Midbrain (tissue), 1 donor: ENCODE data around the gene TRIM24.

Experiments used
- DNase-seq: peaks from one replicate; lab custom pipeline; 2025; lab: John Stamatoyannopoulos, UW

Gene TRIM24

DNA sequence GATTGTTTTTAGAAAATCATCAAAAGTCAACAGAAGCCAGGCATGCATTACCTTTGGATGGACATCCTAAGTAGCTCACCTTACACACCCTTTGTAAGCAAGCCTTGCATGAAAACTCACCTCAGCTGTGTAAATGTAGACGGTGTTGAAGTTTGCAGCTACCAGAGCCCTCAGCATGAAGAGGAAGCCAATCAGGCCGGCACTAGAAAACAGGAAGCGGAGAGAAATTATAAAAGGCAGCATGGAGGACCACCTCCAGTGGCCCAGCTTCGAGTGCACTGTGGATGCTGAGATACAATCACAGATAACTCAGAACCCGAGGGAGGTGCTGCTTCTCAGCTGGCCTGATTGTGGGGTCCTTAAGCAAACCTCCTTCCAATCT, 165.8 kb downstream of the TRIM24 start:
- no peak for DNase-seq

DNA sequence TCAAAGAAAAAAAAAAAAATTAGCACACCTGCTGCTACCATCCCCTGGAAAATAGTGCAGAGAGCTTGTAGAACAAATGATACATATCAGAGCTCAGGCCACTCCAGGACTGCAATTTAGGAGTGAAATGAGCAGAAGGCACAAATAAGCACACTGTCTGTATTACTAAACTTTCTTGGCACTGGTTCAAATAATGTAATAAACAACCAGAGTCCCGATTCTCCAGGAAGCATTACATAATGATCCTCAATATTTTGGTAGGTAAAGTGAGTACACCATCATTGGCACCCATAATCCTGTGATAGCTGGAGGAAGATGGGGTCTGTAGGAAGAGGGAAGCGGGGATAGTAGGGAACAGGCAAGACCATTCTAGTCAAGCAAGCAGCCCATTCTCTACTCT, 166.8 kb downstream of the TRIM24 start:
- no peak for DNase-seq

DNA sequence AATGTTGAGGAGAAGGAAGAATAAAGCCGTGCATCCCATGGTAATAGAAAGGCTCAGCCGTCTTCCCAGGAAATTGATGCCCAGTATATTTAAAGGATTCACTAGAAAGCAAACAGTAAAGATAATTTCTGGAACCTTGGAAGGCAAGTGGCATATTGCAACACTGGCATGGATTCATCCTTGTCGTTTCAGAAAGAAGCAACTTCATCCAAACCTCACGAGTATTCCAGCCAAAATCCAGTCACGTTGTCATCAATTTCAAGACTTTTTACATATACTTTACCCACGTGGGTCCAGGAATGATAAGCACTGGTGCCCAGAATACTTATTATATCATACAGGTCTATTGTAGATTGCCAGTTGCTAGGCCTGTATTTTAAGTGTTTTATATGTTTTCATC, 167.3 kb downstream of the TRIM24 start:
- no peak for DNase-seq

DNA sequence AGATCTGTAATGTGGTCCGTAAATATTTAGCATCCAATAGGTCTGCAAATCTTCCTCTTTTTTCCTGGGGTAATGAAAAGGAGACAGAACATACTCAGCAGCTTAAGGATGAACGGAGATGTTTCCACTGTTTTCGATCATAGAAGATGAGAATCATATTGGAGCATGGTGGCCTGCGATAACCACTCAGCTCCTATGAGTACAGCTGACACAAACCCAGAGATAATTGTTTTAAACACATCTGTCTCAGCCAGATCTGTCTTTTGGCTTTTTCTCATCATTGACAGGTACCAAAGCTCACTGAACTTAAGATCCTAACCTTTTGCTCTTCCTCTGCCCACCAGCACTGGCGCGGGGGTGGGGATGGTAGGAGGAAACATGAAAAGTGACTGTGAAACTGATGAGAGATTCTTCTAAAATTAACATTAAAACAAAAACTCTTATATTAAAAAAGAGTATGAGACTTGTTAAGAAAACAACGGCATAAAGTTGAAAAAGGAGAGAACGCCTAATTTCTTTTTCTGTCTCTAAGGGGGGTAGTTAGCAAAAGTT, 170.1 kb downstream of the TRIM24 start:
- DNase-seq, result no peak

DNA sequence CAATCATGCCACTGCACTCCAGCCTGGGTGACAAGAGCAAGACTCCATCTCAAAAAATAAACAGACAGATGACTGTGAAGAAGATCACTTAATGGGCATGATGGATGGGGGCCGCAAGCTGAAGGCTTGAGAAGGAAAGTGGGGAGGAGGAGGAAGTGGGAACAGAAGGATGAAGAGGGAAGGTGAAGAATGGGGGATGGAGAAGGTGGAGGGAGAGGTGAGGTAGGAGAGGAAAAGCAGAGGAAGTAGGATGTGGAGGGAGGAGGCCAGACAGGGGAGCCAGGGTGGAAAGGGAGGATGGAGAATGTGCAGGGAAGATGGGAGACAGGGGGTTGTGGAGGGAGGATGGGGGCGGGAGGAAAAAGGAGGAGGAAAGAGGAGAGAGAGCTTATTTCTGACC, 172.3 kb downstream of the TRIM24 start:
- DNase-seq, result no peak

DNA sequence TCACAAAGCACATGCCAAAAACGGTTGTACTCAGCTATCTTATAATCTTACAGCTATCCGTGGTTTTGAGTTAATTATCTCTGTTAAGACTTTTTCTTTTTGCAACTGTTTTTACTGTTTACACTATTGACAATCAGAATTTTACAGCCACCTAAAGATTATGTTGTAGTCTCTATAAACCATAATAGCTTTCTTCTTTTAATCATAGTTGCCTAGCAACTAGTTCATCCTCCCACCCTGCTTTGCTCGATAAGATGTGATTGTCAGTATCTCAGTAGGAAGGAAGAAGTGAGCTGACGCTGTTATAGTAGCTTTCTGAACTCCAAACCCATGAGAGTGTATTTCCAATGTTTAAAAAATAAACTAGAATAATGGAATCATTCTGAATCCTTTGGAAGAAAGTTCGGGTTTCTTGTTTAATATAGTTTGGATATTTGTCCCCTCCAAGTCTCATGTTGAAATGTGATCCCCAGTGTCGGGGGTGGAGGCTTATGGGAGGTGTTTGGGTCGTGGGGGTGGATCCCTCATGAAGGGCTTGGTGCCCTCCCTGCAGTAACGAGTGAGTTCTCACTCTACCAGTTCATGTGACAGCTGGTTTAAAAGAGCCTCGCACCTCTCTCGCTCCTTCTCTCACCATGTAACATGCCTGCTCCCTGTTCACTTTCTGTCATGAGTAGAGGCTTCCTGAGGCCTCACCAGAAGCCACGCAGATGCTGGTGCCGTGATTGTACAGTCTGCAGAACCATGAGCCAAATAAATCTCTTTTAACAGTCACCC, 173.0 kb downstream of the TRIM24 start:
- DNase-seq, result no peak
